ENCODE results near the gene LRRC3.
A peak's percentile ranks its signal among the peaks of the same experiment; 100 is the strongest.
"Not testable (repeated sequence)": the region's sequence is repeated elsewhere in the genome, so short reads cannot be mapped to it uniquely, and the experiment has no call there.

The LRRC3 gene, protein sequence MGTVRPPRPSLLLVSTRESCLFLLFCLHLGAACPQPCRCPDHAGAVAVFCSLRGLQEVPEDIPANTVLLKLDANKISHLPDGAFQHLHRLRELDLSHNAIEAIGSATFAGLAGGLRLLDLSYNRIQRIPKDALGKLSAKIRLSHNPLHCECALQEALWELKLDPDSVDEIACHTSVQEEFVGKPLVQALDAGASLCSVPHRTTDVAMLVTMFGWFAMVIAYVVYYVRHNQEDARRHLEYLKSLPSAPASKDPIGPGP

GRCh38 chr21:44454747-44455523 is at the start of gene LRRC3:
Gene LRRC3, plus strand, starts transcription at chr21:44455510. Its CDS starts 1,135 bp downstream, at chr21:44456645.
- DNase-seq = peak; percentile 81

DNA sequence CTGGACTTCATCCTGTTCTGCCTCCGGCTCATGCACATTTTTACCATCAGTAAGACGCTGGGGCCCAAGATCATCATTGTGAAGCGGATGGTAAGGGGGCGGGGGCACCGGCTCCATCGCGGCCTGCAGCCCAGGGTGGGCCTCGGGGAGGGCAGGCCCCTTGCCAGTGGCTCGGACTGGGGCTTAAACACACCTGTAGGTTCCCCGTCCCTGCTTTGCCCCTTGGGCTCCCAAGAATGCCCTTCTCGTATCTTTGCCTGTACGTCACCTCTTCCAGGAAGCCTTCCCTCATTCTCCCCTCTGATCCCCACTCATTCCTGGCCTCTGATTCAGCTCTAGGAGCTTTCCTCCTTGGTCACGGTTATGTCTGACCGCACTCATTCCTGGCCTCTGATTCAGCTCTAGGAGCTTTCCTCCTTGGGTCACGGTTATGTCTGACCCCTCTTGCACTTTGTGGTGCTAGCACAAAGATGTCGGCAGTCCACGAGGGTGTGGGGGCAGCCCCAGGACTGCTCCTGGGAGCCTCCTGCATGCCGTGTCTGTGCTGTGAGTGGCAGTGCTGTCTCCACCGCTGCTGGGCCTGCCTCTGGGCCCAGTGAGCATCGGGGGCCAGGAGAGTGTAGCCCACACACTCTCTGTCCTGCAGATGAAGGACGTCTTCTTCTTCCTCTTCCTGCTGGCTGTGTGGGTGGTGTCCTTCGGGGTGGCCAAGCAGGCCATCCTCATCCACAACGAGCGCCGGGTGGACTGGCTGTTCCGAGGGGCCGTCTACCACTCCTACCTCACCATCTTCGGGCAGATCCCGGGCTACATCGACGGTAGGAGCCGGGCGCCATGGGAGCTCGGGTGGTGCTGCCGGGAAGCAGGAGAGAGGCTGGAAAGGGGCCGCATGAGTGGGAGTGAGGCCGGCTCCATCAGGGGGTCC is 49.1 kb upstream of the LRRC3 start:
- no peak for DNase-seq

GRCh38 chr21:44406953-44407352 is 48.4 kb upstream of the LRRC3 start:
- DNase-seq = no peak

GRCh38 chr21:44407493-44407892 is 47.8 kb upstream of the LRRC3 start:
- DNase-seq = peak; percentile 41

- no peak for DNase-seq
These were observed 47.1 kb upstream of the LRRC3 start for GRCh38 chr21:44408226-44408625.

GRCh38 chr21:44413566-44414290 is 41.6 kb upstream of the LRRC3 start:
- no peak for DNase-seq

DNA sequence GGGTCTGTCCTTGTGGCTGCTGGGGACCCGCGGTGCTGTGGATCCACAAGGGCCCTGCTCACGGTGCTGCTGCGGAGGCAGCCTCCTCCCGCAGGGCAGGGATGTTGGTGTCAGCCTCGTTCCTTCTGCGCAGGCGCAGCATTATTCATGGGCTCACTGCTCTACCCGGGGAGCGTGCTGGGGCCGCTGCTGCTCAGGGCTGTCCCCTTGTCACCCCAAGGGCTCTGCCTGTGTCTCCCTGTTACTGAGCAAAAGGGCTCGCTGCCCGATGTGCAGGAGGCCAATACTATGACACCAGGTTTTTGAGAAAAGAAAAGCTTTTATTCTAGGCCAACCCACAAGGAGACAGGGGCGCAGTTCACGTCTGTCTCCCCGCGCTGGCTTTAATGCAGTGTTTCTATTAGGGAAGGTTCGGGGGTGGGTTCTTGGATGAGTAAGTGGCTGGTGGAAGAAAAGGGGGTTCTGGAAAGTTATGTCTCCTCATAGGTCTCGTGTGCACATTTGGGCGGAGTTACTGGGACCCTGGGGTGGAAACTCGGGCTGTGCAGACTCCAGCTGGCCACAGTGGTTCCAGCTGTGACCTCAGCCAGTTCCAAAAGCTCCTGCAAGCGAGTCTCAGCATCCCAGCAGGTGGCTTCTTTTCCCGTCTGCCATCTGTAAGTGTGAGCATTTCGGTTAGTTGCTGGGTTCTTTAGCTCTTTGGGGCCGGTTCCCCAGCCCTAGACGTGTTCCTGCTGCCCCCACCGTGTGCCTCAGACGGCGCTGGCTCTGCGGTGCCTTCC is 40.8 kb upstream of the LRRC3 start:
- DNase-seq = no peak

DNA sequence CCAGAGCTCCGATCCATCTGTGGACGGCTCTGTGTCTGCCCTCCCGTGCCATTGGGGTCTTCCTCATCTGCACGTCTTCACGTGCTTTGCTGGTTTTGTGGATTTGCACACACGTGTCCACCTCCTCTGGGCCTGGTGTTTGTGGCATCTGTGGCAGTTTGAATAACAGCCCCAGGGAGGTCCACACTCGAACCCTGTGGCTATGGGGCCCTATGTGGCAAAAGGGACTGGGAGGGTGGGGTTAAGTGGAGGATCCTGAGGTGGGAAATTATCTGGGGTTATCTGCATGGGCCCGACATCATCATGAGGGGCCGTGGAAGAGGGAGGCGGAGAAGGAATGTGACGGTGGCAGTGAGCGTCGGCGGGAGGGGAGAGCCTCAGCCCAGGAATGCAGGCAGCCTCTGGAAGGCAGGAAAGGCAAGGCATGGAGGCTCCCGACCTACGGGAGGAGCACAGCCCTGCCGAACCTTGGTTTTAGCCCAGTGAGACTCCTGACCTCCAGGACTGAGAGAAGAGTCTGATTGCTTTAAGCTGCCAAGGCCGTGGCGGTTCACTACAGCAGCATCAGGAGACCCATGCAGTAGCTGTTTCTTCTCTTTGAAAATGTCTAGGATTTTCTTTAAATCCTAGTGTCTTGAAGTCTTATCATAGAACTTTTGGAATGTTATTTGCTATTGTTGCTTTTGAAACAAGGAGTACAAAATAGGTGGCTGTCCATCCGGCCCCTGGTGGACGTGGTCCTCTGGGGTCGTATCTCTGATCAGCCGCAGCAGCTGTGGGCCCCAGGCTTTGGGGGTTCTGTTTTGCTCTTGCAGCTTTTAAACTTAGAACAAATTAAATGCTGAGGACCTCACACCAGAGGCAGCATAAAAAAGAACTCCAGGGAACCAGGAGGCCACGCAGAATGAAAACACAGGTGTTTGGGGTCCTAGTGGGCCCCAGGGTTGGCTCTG is 40.0 kb upstream of the LRRC3 start:
- DNase-seq = no peak

GRCh38 chr21:44416193-44416592 is 39.1 kb upstream of the LRRC3 start:
- no peak for DNase-seq

GRCh38 chr21:44417621-44418107 is 37.6 kb upstream of the LRRC3 start:
- not testable (repeated sequence) for DNase-seq

DNA sequence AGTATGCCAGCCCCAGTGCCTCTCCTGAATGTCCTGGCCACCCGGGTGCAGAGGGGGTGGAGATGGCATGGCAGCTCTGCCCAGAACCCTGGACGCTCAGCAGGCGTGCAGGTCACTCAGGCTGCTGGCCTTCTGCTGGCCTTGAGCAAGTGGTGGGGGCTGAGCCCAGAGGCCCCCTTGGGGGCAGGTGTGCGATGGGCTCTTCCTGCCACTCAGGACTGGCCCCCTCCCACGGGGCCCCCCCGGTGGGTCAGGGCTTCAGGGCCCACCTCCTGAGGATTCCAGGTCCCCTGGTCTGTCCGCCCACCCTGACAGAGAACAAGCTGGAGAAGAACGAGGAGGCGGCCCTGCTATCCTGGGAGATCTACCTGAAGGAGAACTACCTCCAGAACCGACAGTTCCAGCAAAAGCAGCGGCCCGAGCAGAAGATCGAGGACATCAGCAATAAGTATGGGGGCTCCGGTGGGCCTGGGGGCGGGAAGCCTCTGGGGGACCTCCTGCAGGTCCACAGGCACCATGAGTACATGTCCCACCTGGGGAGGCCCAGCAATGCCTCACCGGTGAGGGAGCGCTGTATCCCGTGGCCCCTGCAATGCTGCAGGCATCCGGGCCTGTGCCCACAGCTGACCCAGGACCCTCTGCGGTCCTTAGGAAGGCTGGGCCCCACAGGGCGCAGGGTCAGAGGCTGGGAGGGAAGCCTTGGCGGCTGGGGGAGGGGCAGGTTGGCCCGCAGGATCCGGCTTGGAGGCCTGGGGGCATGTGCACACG is 37.0 kb upstream of the LRRC3 start:
- DNase-seq = no peak

- no peak for DNase-seq
These were observed 36.5 kb upstream of the LRRC3 start for GRCh38 chr21:44418876-44419230.

DNA sequence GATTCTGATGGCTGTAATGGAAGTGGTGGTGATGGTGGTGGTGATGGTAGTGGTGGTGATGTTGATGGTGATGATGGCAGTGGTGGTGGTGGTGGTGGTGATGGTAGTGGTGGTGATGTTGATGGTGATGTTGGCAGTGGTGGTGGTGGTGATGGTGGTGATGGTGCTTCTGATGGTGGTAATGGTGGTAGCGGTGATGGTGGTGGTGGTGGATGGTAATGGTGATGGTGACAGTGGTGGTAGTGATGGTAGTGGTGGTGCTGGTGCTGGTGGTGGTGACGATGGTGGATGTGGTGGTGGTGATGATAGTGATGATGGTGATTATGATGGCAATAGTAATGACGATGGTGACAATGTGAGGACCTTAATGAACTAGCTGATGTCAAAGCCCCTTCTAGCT is 35.6 kb upstream of the LRRC3 start:
- no peak for DNase-seq

DNA sequence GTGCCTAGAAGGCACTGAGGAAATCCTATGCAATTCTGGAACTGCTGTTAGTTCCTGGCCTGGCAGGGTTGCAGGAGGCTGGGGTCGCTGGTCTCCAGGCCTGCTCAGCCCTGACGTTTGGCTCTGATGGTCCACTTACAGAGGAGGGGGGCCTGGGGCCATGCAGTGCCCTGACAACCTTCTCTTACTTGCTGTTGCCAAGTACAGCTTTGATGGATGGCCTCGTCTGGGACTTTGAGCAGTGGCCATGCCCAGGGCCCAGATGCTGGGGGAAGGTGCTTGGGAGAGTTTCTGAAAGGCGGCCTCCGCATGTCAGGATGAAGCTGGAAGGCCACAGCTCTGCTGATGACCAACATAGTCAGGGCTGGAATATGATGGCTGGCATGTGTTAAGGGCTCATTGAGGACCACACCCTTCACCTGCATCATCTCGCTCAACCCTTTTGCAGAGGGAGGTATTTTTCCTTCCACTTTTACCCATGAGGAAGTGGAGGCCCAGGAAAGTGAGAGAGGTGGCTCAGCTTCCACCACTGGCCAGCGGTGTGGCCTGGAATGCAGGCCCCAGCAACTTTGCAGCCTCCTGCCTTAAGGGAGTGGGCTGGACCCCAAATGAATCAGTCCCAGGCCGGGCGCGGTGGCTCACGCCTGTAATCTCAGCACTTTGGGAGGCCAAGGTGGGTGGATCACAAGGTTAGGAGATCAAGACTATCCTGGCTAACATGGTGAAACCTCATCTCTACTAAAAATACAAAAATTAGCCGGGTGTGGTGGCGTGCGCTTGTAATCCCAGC is 34.7 kb upstream of the LRRC3 start:
- DNase-seq = no peak

DNA sequence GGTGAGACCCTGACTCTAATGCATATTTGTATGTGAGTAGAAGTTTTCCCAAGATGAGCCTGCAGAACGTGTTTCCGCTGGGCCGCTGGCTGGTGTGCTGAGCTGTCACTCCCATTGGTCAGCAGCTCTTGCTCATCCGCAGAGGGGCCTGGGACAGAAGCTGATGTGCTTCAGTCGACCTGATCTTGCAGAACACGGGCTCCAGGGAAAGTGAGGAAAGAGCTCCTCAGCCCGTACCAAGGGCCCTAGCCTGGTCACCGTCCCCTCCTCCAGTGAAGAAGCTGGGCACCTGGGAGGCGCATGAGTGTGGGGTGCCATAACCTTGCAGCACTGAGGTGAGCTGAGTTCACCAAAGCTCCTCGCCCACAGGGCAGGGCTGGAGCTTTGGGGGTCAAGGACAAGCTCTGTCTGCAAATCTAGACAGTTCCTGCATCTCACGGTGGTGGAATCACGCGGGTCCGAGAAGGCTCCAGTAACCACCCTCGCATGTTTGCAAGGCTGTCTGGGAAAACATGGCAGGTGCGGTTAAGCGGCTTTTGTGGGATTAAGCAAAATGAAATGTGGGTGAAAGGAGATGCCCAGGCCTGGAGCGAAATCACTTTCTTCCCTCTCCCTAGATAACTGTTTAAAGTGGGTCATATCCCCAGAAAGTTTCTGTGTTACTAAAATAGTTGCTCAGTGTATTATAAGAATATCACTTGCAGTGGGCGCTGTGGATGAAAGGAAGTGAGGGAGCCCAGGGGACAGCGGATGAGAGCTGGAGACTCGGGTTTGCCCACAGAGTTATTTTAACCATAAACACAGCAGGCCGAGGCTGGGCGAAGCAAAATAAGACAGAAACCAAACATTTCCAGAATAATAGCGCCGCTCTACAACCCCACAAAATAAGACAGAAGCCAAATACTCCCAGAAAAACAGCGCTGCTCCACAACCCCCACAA is 33.1 kb upstream of the LRRC3 start:
- DNase-seq = no peak

- no peak for DNase-seq
These were observed 31.9 kb upstream of the LRRC3 start for GRCh38 chr21:44423312-44423821.

GRCh38 chr21:44423941-44424607 is 31.2 kb upstream of the LRRC3 start:
- no peak for DNase-seq
